Measurements from ENCODE around the gene NR4A3. TPM values are rescaled to one million over a fixed set of nuclear protein-coding genes. Genes with fewer than 3 reads are reported as not detected.

NR4A3 gene
- total and polyA plus RNA-seq, 2 of the 13 experiments (the other 11 are each of a cell fraction or from before 2014, with no cell fraction given), result 0.02 to 0.09 TPM

DNA sequence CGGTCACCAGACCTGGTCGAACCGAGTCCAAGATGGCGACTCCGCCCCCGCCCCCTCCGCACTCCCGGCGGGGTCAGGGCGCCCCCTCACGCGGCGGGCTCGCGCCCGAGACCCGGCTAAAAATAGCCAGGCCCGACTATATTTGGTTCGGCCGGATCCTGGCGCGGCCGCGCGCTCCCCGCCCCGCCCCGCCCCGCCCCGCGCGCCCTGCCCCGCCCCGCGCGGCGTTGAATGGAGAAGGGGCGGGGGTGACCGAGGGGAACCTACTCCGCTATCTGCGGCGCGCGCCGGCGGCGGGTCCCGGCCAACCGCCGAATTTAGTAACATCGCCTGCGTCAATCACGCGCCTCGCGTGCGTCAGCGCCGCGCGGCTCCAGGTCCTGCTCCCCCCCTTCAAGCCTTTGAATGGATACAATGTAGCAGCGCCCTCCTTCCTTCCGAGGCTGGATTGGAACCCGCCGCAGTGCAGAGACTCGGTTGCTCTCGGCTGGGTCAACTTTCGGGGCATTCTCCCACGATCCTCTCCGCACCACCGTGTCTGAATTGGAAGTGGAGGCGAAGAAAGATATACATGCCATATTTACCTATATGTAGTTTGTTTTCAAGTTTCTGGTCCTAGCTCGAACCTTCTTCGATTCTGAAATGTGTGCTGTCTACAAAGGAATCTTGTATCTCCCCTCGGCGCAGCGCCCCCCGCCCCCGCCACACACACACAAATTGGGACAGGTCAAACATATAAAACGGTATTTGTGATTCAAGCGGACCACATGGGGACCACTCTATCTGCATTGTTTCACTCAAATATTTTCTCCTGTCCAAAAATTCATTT lies 1.6 kb upstream of the NR4A3 start (continued):
- TF ChIP-seq ZMYM3 (CRISPR knock-in tag; IDR thresholded peaks at IDR 0.05), result 0 out of 2 replicates have a peak, but pooled peaks have one; percentile 13
- TF ChIP-seq E2F1 (CRISPR knock-in tag; IDR thresholded peaks at IDR 0.05), result no peak
- TF ChIP-seq, protein P1, sequence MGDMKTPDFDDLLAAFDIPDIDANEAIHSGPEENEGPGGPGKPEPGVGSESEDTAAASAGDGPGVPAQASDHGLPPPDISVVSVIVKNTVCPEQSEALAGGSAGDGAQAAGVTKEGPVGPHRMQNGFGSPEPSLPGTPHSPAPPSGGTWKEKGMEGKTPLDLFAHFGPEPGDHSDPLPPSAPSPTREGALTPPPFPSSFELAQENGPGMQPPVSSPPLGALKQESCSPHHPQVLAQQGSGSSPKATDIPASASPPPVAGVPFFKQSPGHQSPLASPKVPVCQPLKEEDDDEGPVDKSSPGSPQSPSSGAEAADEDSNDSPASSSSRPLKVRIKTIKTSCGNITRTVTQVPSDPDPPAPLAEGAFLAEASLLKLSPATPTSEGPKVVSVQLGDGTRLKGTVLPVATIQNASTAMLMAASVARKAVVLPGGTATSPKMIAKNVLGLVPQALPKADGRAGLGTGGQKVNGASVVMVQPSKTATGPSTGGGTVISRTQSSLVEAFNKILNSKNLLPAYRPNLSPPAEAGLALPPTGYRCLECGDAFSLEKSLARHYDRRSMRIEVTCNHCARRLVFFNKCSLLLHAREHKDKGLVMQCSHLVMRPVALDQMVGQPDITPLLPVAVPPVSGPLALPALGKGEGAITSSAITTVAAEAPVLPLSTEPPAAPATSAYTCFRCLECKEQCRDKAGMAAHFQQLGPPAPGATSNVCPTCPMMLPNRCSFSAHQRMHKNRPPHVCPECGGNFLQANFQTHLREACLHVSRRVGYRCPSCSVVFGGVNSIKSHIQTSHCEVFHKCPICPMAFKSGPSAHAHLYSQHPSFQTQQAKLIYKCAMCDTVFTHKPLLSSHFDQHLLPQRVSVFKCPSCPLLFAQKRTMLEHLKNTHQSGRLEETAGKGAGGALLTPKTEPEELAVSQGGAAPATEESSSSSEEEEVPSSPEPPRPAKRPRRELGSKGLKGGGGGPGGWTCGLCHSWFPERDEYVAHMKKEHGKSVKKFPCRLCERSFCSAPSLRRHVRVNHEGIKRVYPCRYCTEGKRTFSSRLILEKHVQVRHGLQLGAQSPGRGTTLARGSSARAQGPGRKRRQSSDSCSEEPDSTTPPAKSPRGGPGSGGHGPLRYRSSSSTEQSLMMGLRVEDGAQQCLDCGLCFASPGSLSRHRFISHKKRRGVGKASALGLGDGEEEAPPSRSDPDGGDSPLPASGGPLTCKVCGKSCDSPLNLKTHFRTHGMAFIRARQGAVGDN (CRISPR knock-in tag; IDR thresholded peaks at IDR 0.05), result peak; percentile 52
- TF ChIP-seq, protein P2, sequence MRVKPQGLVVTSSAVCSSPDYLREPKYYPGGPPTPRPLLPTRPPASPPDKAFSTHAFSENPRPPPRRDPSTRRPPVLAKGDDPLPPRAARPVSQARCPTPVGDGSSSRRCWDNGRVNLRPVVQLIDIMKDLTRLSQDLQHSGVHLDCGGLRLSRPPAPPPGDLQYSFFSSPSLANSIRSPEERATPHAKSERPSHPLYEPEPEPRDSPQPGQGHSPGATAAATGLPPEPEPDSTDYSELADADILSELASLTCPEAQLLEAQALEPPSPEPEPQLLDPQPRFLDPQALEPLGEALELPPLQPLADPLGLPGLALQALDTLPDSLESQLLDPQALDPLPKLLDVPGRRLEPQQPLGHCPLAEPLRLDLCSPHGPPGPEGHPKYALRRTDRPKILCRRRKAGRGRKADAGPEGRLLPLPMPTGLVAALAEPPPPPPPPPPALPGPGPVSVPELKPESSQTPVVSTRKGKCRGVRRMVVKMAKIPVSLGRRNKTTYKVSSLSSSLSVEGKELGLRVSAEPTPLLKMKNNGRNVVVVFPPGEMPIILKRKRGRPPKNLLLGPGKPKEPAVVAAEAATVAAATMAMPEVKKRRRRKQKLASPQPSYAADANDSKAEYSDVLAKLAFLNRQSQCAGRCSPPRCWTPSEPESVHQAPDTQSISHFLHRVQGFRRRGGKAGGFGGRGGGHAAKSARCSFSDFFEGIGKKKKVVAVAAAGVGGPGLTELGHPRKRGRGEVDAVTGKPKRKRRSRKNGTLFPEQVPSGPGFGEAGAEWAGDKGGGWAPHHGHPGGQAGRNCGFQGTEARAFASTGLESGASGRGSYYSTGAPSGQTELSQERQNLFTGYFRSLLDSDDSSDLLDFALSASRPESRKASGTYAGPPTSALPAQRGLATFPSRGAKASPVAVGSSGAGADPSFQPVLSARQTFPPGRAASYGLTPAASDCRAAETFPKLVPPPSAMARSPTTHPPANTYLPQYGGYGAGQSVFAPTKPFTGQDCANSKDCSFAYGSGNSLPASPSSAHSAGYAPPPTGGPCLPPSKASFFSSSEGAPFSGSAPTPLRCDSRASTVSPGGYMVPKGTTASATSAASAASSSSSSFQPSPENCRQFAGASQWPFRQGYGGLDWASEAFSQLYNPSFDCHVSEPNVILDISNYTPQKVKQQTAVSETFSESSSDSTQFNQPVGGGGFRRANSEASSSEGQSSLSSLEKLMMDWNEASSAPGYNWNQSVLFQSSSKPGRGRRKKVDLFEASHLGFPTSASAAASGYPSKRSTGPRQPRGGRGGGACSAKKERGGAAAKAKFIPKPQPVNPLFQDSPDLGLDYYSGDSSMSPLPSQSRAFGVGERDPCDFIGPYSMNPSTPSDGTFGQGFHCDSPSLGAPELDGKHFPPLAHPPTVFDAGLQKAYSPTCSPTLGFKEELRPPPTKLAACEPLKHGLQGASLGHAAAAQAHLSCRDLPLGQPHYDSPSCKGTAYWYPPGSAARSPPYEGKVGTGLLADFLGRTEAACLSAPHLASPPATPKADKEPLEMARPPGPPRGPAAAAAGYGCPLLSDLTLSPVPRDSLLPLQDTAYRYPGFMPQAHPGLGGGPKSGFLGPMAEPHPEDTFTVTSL (CRISPR knock-in tag; IDR thresholded peaks at IDR 0.05; ENCODE audit: borderline replicate concordance), result peak; percentile 44; the same call in 1 of the 2 replicates
- peak; percentile 53; the same call in 1 of the 2 replicates for TF ChIP-seq SP4 (CRISPR knock-in tag; IDR thresholded peaks at IDR 0.05)
- TF ChIP-seq ZNF20 (CRISPR knock-in tag; IDR thresholded peaks at IDR 0.05), result no peak
- no peak for TF ChIP-seq HNRNPL (IDR thresholded peaks at IDR 0.05; ENCODE audit: low read depth, low read length)
- TF ChIP-seq, protein P3, sequence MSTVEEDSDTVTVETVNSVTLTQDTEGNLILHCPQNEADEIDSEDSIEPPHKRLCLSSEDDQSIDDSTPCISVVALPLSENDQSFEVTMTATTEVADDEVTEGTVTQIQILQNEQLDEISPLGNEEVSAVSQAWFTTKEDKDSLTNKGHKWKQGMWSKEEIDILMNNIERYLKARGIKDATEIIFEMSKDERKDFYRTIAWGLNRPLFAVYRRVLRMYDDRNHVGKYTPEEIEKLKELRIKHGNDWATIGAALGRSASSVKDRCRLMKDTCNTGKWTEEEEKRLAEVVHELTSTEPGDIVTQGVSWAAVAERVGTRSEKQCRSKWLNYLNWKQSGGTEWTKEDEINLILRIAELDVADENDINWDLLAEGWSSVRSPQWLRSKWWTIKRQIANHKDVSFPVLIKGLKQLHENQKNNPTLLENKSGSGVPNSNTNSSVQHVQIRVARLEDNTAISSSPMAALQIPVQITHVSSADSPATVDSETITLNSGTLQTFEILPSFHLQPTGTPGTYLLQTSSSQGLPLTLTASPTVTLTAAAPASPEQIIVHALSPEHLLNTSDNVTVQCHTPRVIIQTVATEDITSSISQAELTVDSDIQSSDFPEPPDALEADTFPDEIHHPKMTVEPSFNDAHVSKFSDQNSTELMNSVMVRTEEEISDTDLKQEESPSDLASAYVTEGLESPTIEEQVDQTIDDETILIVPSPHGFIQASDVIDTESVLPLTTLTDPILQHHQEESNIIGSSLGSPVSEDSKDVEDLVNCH (CRISPR knock-in tag; IDR thresholded peaks at IDR 0.05), result no peak
- TF ChIP-seq, protein P4, sequence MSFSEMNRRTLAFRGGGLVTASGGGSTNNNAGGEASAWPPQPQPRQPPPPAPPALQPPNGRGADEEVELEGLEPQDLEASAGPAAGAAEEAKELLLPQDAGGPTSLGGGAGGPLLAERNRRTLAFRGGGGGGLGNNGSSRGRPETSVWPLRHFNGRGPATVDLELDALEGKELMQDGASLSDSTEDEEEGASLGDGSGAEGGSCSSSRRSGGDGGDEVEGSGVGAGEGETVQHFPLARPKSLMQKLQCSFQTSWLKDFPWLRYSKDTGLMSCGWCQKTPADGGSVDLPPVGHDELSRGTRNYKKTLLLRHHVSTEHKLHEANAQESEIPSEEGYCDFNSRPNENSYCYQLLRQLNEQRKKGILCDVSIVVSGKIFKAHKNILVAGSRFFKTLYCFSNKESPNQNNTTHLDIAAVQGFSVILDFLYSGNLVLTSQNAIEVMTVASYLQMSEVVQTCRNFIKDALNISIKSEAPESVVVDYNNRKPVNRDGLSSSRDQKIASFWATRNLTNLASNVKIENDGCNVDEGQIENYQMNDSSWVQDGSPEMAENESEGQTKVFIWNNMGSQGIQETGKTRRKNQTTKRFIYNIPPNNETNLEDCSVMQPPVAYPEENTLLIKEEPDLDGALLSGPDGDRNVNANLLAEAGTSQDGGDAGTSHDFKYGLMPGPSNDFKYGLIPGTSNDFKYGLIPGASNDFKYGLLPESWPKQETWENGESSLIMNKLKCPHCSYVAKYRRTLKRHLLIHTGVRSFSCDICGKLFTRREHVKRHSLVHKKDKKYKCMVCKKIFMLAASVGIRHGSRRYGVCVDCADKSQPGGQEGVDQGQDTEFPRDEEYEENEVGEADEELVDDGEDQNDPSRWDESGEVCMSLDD (CRISPR knock-in tag; IDR thresholded peaks at IDR 0.05; ENCODE audit: borderline replicate concordance), result peak; percentile 7; the same call in 1 of the 2 replicates
- no peak for TF ChIP-seq ZNF678 (CRISPR knock-in tag; IDR thresholded peaks at IDR 0.05)

All from HepG2 (cell line).